Kidney (tissue), 14 donors: Measurements from ENCODE around the gene GRIK2. TPM values are rescaled to one million over a fixed set of nuclear protein-coding genes. Genes with fewer than 3 reads are reported as not detected.

Experiments
- DNase-seq, 5 donors: peaks; one replicate each; pipeline ENCODE4 v3.0.0-alpha.2; 2013 to 2020
- FAIRE-seq: peaks from 2 replicates; lab custom pipeline; 2012; peaks lifted over from hg19 to GRCh38; lab: Jason Lieb, UNC
- H3K27ac ChIP-seq, 2 donors: one replicate each; pipeline ENCODE4 v1.7.0; 2013; ENCODE audit warnings: low read depth in 2 of 2, low read length in 2 of 2, inconsistent platforms in 1 of 2
- H3K27me3 ChIP-seq: one replicate; pipeline ENCODE4 v1.7.1; 2013; ENCODE audit warnings: low read length, inconsistent platforms; ENCODE audit not compliant: control insufficient read depth, insufficient read depth
- H3K36me3 ChIP-seq, 3 donors: one replicate each; pipeline versions ENCODE4 v1.7.0 to v1.7.1; 2013; ENCODE audit warnings: low read length in 3 of 3, control low read depth in 1 of 3, inconsistent platforms in 1 of 3; ENCODE audit not compliant: insufficient read depth in 3 of 3, control insufficient read depth in 2 of 3
- H3K4me1 ChIP-seq, 3 donors: one replicate each; pipeline versions ENCODE4 v1.7.0 to v1.7.1; 2013; ENCODE audit warnings: low read length in 3 of 3, inconsistent platforms in 1 of 3, low read depth in 1 of 3; ENCODE audit not compliant: control insufficient read depth in 2 of 3, insufficient read depth in 2 of 3
- H3K4me3 ChIP-seq, 3 donors: one replicate each; pipeline versions ENCODE4 v1.7.0 to v1.8.1; 2013; ENCODE audit warnings: low read length in 3 of 3, control low read depth in 1 of 3, inconsistent platforms in 1 of 3
- H3K9ac ChIP-seq, 3 donors: one replicate each; pipeline versions ENCODE4 v1.7.0 to v1.7.1; 2013; ENCODE audit warnings: low read length in 3 of 3, control low read depth in 1 of 3, inconsistent platforms in 1 of 3
- H3K9me3 ChIP-seq, 3 donors: one replicate each; pipeline versions ENCODE4 v1.7.0 to v1.7.1; 2013; ENCODE audit warnings: low read length in 3 of 3, control low read depth in 1 of 3, inconsistent platforms in 1 of 3; ENCODE audit not compliant: control insufficient read depth in 2 of 3, insufficient read depth in 1 of 3
- CTCF ChIP-seq: IDR thresholded peaks from 3 replicates; pipeline ENCODE4 v1.5.1; 2012; ENCODE audit warnings: mild to moderate bottlenecking, moderate library complexity, borderline replicate concordance; ENCODE audit not compliant: insufficient read depth; ENCODE audit errors: extremely low read depth
- intact Hi-C: fragments of 100-400 bp; cut with DNase I; formaldehyde crosslinking; loops from one replicate; pipeline ENCODE4 v1.11.1; 2022
- polyA plus RNA-seq: library from polyadenylated mRNA; stranded (reverse); fragments of 350-450 nt; fragmentation: Illumina TruSeq; extraction: RNeasy Lipid Tissue Mini Kit (QIAGEN cat#74804); gene quantifications from one replicate; pipeline ENCODE4 v1.2.3, GENCODE V29; 2014; ENCODE audit warnings: low read depth, low replicate concordance; ENCODE audit not compliant: insufficient read depth
- total RNA-seq: library from RNA; stranded (reverse); fragmentation: NEBNext Ultra II Directional; extraction: Animal tissue kit (Norgen Biotek cat#: 25700); gene quantifications from one replicate; pipeline ENCODE4 v1.2.1, GENCODE V29; 2021
- donor health status: control.
- donor health status: control.
- donor health status: control.
- donor health status: control.
- donor health status: control.
- donor health status: DM: yes; HTN: yes; CAD: no.
- donor health status: Normal renal cell carcinoma (clear cell type).

GRIK2 gene
- total and polyA plus RNA-seq, 2 donors from 2014 or later = 0.82 to 1.4 TPM

DNA sequence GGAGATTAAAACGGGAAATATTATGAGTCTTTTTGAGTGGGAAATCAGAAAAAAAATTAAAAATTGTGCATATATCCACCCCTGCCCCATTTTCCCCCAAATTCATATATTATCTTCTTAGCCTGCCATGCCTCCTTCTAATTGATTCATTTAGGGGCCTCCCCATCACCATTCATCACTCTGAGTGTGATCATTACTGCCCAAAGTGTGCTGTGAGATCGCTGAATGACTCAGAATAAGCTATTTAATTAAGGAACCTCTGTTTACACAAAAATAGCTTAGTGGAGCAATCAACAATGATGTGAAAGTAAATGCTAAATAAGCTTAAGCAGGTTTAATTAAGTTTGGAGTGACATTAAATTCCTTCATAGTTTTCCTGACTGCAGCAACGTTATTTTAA lies 645.5 kb downstream of the GRIK2 start:
- intact Hi-C loops = no loop called here
- no peak for TF ChIP-seq CTCF
- no peaks in the 10 kb centered on the region for H3K9me3 ChIP-seq
- no peak overlapping the region for H3K4me3 ChIP-seq
- no peak for DNase-seq
- no peak overlapping the region for H3K9ac ChIP-seq
- FAIRE-seq = no peak
- H3K27ac ChIP-seq = no peak overlapping the region
- H3K27me3 ChIP-seq = no peaks in the 10 kb centered on the region
- no peaks in the 10 kb centered on the region for H3K4me1 ChIP-seq
- H3K36me3 ChIP-seq = no peaks in the 10 kb centered on the region

- no peak overlapping the region for H3K27ac ChIP-seq
- no peak overlapping the region for H3K4me3 ChIP-seq
- H3K4me1 ChIP-seq = no peaks in the 10 kb centered on the region
- DNase-seq (no peak), FAIRE-seq (no peak)
- H3K9me3 ChIP-seq = no peaks in the 10 kb centered on the region
- no peak overlapping the region for H3K9ac ChIP-seq
- no peaks in the 10 kb centered on the region for H3K36me3 ChIP-seq
- H3K27me3 ChIP-seq = no peaks in the 10 kb centered on the region
- intact Hi-C loops = no loop called here
- TF ChIP-seq CTCF = no peak
These were observed 645.9 kb downstream of the GRIK2 start for GRCh38 chr6:102039441-102039840.

GRCh38 chr6:102051001-102051400 lies 657.5 kb downstream of the GRIK2 start:
- no peak for FAIRE-seq
- intact Hi-C loops = no loop called here
- no peak for DNase-seq

More at GRCh38 chr6:102051001-102051400, 657.5 kb downstream of the GRIK2 start:
- Histone ChIP-seq H3K4me1 (no peaks in the 10 kb centered on the region), H3K9me3 (no peaks in the 10 kb centered on the region), H3K4me3 (no peak overlapping the region), H3K9ac (no peak overlapping the region), H3K27me3 (no peaks in the 10 kb centered on the region), H3K36me3 (no peaks in the 10 kb centered on the region), H3K27ac (no peak overlapping the region)
- TF ChIP-seq CTCF = no peak
